Endothelial cell (in vitro differentiated cells): ENCODE results near the gene YWHAG. TPM values are rescaled to one million over a fixed set of nuclear protein-coding genes. Genes with fewer than 3 reads are reported as not detected.

Source experiments
- DNase-seq: peaks from one replicate; pipeline ENCODE4 v3.0.0; 2021; ENCODE audit warnings: low spot score
- H3K27ac Mint-ChIP-seq: one replicate; pipeline ENCODE4 v1.8.0; 2021; ENCODE audit warnings: mixed read lengths, inconsistent platforms; ENCODE audit not compliant: unreplicated experiment
- H3K27me3 Mint-ChIP-seq: one replicate; pipeline ENCODE4 v1.8.0; 2021; ENCODE audit warnings: mild to moderate bottlenecking, moderate library complexity, mixed read lengths, inconsistent platforms; ENCODE audit not compliant: unreplicated experiment
- H3K36me3 Mint-ChIP-seq: one replicate; pipeline ENCODE4 v1.8.0; 2021; ENCODE audit warnings: mild to moderate bottlenecking, low read depth, mixed read lengths, inconsistent platforms; ENCODE audit not compliant: unreplicated experiment
- H3K4me1 Mint-ChIP-seq: one replicate; pipeline ENCODE4 v1.8.0; 2021; ENCODE audit warnings: mild to moderate bottlenecking, mixed read lengths, inconsistent platforms; ENCODE audit not compliant: unreplicated experiment
- H3K4me3 Mint-ChIP-seq: one replicate; pipeline ENCODE4 v1.8.0; 2021; ENCODE audit warnings: mild to moderate bottlenecking, mixed read lengths, inconsistent platforms; ENCODE audit not compliant: unreplicated experiment
- H3K9me3 Mint-ChIP-seq: one replicate; pipeline ENCODE4 v1.8.0; 2021; ENCODE audit warnings: mixed read lengths, inconsistent platforms; ENCODE audit not compliant: unreplicated experiment
- total RNA-seq: library from RNA; stranded (reverse); fragmentation: NEBNext Ultra II Directional; extraction: Animal tissue kit (Norgen Biotek cat#: 25700); gene quantifications from one replicate; pipeline ENCODE4 v1.2.1, GENCODE V29; 2021; ENCODE audit not compliant: unreplicated experiment
- TF ChIP-seq, protein P1 (sequence below): fragments of 200-600 bp; sonication (generic); IDR thresholded peaks from one replicate; pipeline ENCODE4 v1.5.0; 2021; ENCODE audit warnings: antibody characterized with exemption; ENCODE audit not compliant: unreplicated experiment

YWHAG gene
- total RNA-seq, 1 donor from 2014 or later, result 136 TPM

- Mint-ChIP-seq H3K27ac (peak overlapping the region; percentile 16), H3K4me1 (peaks cover 25% of the 10 kb centered on the region), H3K27me3 (peaks cover 7% of the 10 kb centered on the region), H3K9me3 (no peaks in the 10 kb centered on the region), H3K36me3 (peaks cover 36% of the 10 kb centered on the region), H3K4me3 (peak overlapping the region; percentile 79)
- TF ChIP-seq, protein P1, sequence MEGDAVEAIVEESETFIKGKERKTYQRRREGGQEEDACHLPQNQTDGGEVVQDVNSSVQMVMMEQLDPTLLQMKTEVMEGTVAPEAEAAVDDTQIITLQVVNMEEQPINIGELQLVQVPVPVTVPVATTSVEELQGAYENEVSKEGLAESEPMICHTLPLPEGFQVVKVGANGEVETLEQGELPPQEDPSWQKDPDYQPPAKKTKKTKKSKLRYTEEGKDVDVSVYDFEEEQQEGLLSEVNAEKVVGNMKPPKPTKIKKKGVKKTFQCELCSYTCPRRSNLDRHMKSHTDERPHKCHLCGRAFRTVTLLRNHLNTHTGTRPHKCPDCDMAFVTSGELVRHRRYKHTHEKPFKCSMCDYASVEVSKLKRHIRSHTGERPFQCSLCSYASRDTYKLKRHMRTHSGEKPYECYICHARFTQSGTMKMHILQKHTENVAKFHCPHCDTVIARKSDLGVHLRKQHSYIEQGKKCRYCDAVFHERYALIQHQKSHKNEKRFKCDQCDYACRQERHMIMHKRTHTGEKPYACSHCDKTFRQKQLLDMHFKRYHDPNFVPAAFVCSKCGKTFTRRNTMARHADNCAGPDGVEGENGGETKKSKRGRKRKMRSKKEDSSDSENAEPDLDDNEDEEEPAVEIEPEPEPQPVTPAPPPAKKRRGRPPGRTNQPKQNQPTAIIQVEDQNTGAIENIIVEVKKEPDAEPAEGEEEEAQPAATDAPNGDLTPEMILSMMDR, result no peak
- no peak for DNase-seq
Observed at GRCh38 chr7:76326646-76327233, 32.1 kb downstream of the YWHAG start.

GRCh38 chr7:76325811-76326210 is 33.0 kb downstream of the YWHAG start:
- Mint-ChIP-seq H3K27me3 (peaks cover 7% of the 10 kb centered on the region), H3K9me3 (no peaks in the 10 kb centered on the region), H3K27ac (no peak overlapping the region), H3K4me3 (no peak overlapping the region), H3K36me3 (peaks cover 36% of the 10 kb centered on the region), H3K4me1 (peaks cover 20% of the 10 kb centered on the region)
- TF ChIP-seq, protein P1, result no peak
- no peak for DNase-seq

DNA sequence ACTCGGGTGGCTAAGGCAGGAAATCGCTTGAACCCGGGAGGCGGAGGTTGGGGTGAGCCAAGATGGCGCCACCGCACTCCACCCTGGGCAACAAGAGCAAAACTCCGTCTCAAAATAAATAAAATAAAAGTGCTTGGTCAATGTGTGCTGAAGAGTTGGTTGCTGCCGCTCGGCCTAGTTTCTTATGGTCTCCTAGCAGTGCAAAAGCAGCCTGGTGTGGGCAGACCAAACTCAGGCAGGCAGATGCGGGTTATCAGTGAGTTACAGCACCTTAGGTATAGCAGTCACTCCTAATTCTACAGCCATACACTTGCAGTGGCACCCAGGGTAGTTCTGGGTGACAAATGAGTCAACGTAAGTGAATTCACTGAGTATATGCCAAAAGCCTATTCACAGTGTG is 33.7 kb downstream of the YWHAG start:
- Mint-ChIP-seq H3K27ac (no peak overlapping the region), H3K36me3 (peaks cover 31% of the 10 kb centered on the region)

GRCh38 chr7:76318488-76319353 is 40.1 kb downstream of the YWHAG start:
- H3K4me1 Mint-ChIP-seq, result peaks cover 17% of the 10 kb centered on the region
- H3K9me3 Mint-ChIP-seq, result no peaks in the 10 kb centered on the region
- peak overlapping the region; percentile 89 for H3K27ac Mint-ChIP-seq
- TF ChIP-seq, protein P1, result no peak
- peak overlapping the region; percentile 89 for H3K4me3 Mint-ChIP-seq
- peaks cover under 1% of the 10 kb centered on the region for H3K27me3 Mint-ChIP-seq
- H3K36me3 Mint-ChIP-seq, result peaks cover 6% of the 10 kb centered on the region
- DNase-seq, result peak; percentile 48

More for the DNA sequence above, 33.7 kb downstream of the YWHAG start:
- DNase-seq, result no peak
- TF ChIP-seq, protein P1, result no peak
- Mint-ChIP-seq H3K9me3 (no peaks in the 10 kb centered on the region), H3K4me1 (peaks cover 14% of the 10 kb centered on the region), H3K4me3 (no peak overlapping the region), H3K27me3 (peaks cover 7% of the 10 kb centered on the region)
